ENCODE data around the gene AMBRA1.

GRCh38 chr11:46560300-46560991 lies 33.4 kb downstream of the AMBRA1 start:
- TF ChIP-seq, protein P1, sequence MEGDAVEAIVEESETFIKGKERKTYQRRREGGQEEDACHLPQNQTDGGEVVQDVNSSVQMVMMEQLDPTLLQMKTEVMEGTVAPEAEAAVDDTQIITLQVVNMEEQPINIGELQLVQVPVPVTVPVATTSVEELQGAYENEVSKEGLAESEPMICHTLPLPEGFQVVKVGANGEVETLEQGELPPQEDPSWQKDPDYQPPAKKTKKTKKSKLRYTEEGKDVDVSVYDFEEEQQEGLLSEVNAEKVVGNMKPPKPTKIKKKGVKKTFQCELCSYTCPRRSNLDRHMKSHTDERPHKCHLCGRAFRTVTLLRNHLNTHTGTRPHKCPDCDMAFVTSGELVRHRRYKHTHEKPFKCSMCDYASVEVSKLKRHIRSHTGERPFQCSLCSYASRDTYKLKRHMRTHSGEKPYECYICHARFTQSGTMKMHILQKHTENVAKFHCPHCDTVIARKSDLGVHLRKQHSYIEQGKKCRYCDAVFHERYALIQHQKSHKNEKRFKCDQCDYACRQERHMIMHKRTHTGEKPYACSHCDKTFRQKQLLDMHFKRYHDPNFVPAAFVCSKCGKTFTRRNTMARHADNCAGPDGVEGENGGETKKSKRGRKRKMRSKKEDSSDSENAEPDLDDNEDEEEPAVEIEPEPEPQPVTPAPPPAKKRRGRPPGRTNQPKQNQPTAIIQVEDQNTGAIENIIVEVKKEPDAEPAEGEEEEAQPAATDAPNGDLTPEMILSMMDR (IDR thresholded peaks at IDR 0.05) = no peak
- TF ChIP-seq POLR2AphosphoS5 (IDR thresholded peaks at IDR 0.05) (no peak), POLR2A (IDR thresholded peaks at IDR 0.05) (no peak)
